ENCODE data around the gene HTT. TPM values are rescaled to one million over a fixed set of nuclear protein-coding genes. Genes with fewer than 3 reads are reported as not detected.

The HTT gene
- total RNA-seq, 3 donors from 2014 or later (not counting 1 experiment from before 2014, with no cell fraction given), result 132 to 175 (median 165) TPM

GRCh38 chr4:3189459-3189858 is 115.0 kb downstream of the HTT start:
- TF ChIP-seq CTCF (IDR thresholded peaks at IDR 0.05), result no peak
- Mint-ChIP-seq H3K36me3 (peaks cover 7% of the 10 kb centered on the region), H3K4me3 (no peak overlapping the region), H3K27ac (peak overlapping the region; percentile 79 to 96), H3K4me1 (peaks cover 73 to 74% of the 10 kb centered on the region in 2 donors), H3K9me3 (no peaks in the 10 kb centered on the region), H3K27me3 (ENCODE audit: low read depth in 2 of 2) (no peaks in the 10 kb centered on the region)
- Histone ChIP-seq H3K27ac (ENCODE audit: low read length) (no peak overlapping the region), H3K9me3 (ENCODE audit: control insufficient read depth, insufficient read depth, low read length) (no peaks in the 10 kb centered on the region), H3K36me3 (ENCODE audit: control insufficient read depth, insufficient read depth, low read length) (peaks cover 37% of the 10 kb centered on the region), H3K4me3 (ENCODE audit: low read length) (no peak overlapping the region), H3K4me1 (ENCODE audit: control insufficient read depth, insufficient read depth, low read length) (peaks cover 44% of the 10 kb centered on the region), H3K27me3 (ENCODE audit: control insufficient read depth, insufficient read depth, low read length) (no peaks in the 10 kb centered on the region)
- ATAC-seq (no peak), DNase-seq (no peak)
- intact Hi-C loops (cut with micrococcal nuclease), result no loop called here

- peaks cover 7% of the 10 kb centered on the region for H3K36me3 Mint-ChIP-seq
- Histone ChIP-seq H3K27me3 (ENCODE audit: control insufficient read depth, insufficient read depth, low read length) (no peaks in the 10 kb centered on the region), H3K4me3 (ENCODE audit: low read length) (no peak overlapping the region), H3K36me3 (ENCODE audit: control insufficient read depth, insufficient read depth, low read length) (peaks cover 35% of the 10 kb centered on the region), H3K9me3 (ENCODE audit: control insufficient read depth, insufficient read depth, low read length) (no peaks in the 10 kb centered on the region), H3K4me1 (ENCODE audit: control insufficient read depth, insufficient read depth, low read length) (peaks cover 54% of the 10 kb centered on the region), H3K27ac (ENCODE audit: low read length) (peak overlapping the region; percentile 87)
- no peak for ATAC-seq
- peaks cover 75% of the 10 kb centered on the region in 2 donors for H3K4me1 Mint-ChIP-seq
- peak overlapping the region; percentile 17 for H3K4me3 Mint-ChIP-seq
- H3K9me3 Mint-ChIP-seq, result no peaks in the 10 kb centered on the region
- DNase-seq, result no peak
- no peaks in the 10 kb centered on the region for H3K27me3 Mint-ChIP-seq (ENCODE audit: low read depth in 2 of 2)
- WGBS (ENCODE audit: insufficient coverage), result 97% methylated on average over 5 of the region's 5 CpGs
- no peak for TF ChIP-seq CTCF (IDR thresholded peaks at IDR 0.05)
- intact Hi-C loops (cut with micrococcal nuclease), result no loop called here
- peak overlapping the region; percentile 79 to 96 for H3K27ac Mint-ChIP-seq
Observed at GRCh38 chr4:3190549-3190948, 116.1 kb downstream of the HTT start.

- H3K36me3 ChIP-seq (ENCODE audit: control insufficient read depth, insufficient read depth, low read length), result peaks cover 36% of the 10 kb centered on the region
- H3K9me3 ChIP-seq (ENCODE audit: control insufficient read depth, insufficient read depth, low read length), result no peaks in the 10 kb centered on the region
- intact Hi-C loops (cut with micrococcal nuclease), result loop anchor here (1.0 to 2.0 kb wide), 4 partner anchors 10 to 251 kb away; no protein-coding TSS in a partner anchor
- Mint-ChIP-seq H3K4me3 (peak overlapping the region; percentile 61), H3K27ac (peak overlapping the region; percentile 79 to 96), H3K27me3 (ENCODE audit: low read depth in 2 of 2) (no peaks in the 10 kb centered on the region), H3K4me1 (peaks cover 82 to 83% of the 10 kb centered on the region in 2 donors), H3K9me3 (no peaks in the 10 kb centered on the region), H3K36me3 (peaks cover 7% of the 10 kb centered on the region)
- no peaks in the 10 kb centered on the region for H3K27me3 ChIP-seq (ENCODE audit: control insufficient read depth, insufficient read depth, low read length)
- TF ChIP-seq CTCF (IDR thresholded peaks at IDR 0.05), result no peak
- ATAC-seq, result peak; percentile 70 to 86 (median 81)
- WGBS (ENCODE audit: insufficient coverage), result 25% methylated on average over 4 of the region's 4 CpGs
- peak overlapping the region; percentile 87 for H3K27ac ChIP-seq (ENCODE audit: low read length)
- no peak overlapping the region for H3K4me3 ChIP-seq (ENCODE audit: low read length)
- peak; percentile 50 to 62 for DNase-seq
- peaks cover 71% of the 10 kb centered on the region for H3K4me1 ChIP-seq (ENCODE audit: control insufficient read depth, insufficient read depth, low read length)
Observed at GRCh38 chr4:3192188-3192587, 117.7 kb downstream of the HTT start.

- 76% methylated on average over 12 of the region's 12 CpGs for WGBS (ENCODE audit: insufficient coverage)
- no peaks in the 10 kb centered on the region for H3K27me3 Mint-ChIP-seq (ENCODE audit: low read depth in 2 of 2)
- Histone ChIP-seq H3K27ac (ENCODE audit: low read length) (peak overlapping the region; percentile 87), H3K27me3 (ENCODE audit: control insufficient read depth, insufficient read depth, low read length) (no peaks in the 10 kb centered on the region), H3K4me3 (ENCODE audit: low read length) (no peak overlapping the region), H3K4me1 (ENCODE audit: control insufficient read depth, insufficient read depth, low read length) (peaks cover 77% of the 10 kb centered on the region), H3K9me3 (ENCODE audit: control insufficient read depth, insufficient read depth, low read length) (no peaks in the 10 kb centered on the region), H3K36me3 (ENCODE audit: control insufficient read depth, insufficient read depth, low read length) (peaks cover 36% of the 10 kb centered on the region)
- peaks cover 2% of the 10 kb centered on the region for H3K36me3 Mint-ChIP-seq
- peaks cover 88 to 90% of the 10 kb centered on the region in 2 donors for H3K4me1 Mint-ChIP-seq
- ATAC-seq (peak; percentile 56 to 67 (median 61)), DNase-seq (peak; percentile 30 to 38)
- H3K27ac Mint-ChIP-seq, result peak overlapping the region; percentile 79 to 96
- H3K9me3 Mint-ChIP-seq, result no peaks in the 10 kb centered on the region
- no peak for TF ChIP-seq CTCF (IDR thresholded peaks at IDR 0.05)
- peak overlapping the region; percentile 61 for H3K4me3 Mint-ChIP-seq
- intact Hi-C loops (cut with micrococcal nuclease), result loop anchor here (1.0 to 2.0 kb wide), 4 partner anchors 9 to 250 kb away; no protein-coding TSS in a partner anchor
Observed at GRCh38 chr4:3192827-3193226, 118.3 kb downstream of the HTT start.
